Keratinocyte (primary cell): ENCODE data around the gene POLA1. TPM values are rescaled to one million over a fixed set of nuclear protein-coding genes. Genes with fewer than 3 reads are reported as not detected.

Source experiments
- DNase-seq: peaks from one replicate; pipeline ENCODE4 v3.0.0-alpha.2; 2011; ENCODE audit warnings: low read depth, missing footprints, low spot score
- FAIRE-seq: peaks from 2 replicates; lab custom pipeline; 2011; peaks lifted over from hg19 to GRCh38; lab: Jason Lieb, UNC
- H2AFZ ChIP-seq: 2 replicates; pipeline ENCODE4 v1.6.0; 2012; ENCODE audit warnings: low read length, control low read depth, inconsistent platforms; ENCODE audit not compliant: control insufficient read depth
- H3K27ac ChIP-seq: 2 replicates; pipeline ENCODE4 v1.5.1; 2011; ENCODE audit warnings: low read length; ENCODE audit not compliant: control insufficient read depth, insufficient read depth
- H3K27me3 ChIP-seq: 3 replicates; pipeline ENCODE4 v1.6.0; 2011; ENCODE audit warnings: low read length; ENCODE audit not compliant: control insufficient read depth, insufficient read depth; ENCODE audit errors: extremely low read depth
- H3K36me3 ChIP-seq, 2 experiments: 2 replicates in 1 of 2; 3 replicates in 1 of 2; pipeline ENCODE4 v1.5.1; 2011; ENCODE audit warnings: low read length in 2 of 2, mild to moderate bottlenecking in 1 of 2; ENCODE audit not compliant: control insufficient read depth in 2 of 2, insufficient read depth in 2 of 2; ENCODE audit errors: extremely low read depth in 1 of 2
- H3K4me1 ChIP-seq: 3 replicates; pipeline ENCODE4 v1.5.1; 2011; ENCODE audit warnings: low read length; ENCODE audit not compliant: control insufficient read depth, insufficient read depth; ENCODE audit errors: extremely low read depth
- H3K4me2 ChIP-seq: 3 replicates; pipeline ENCODE4 v1.6.0; 2011; ENCODE audit warnings: low read depth, low read length; ENCODE audit not compliant: control insufficient read depth, insufficient read depth; ENCODE audit errors: extremely low read depth
- H3K4me3 ChIP-seq, 3 experiments: fragments of 200-600 bp in 1 of 3; sonication (generic) in 1 of 3; 2 replicates in 2 of 3; 3 replicates in 1 of 3; pipeline ENCODE4 v1.5.1; 2011 to 2016; ENCODE audit warnings: low read length in 3 of 3, mild to moderate bottlenecking in 3 of 3, control low read depth in 2 of 3, inconsistent platforms in 1 of 3, low read depth in 1 of 3, mixed read lengths in 1 of 3, mixed run types in 1 of 3, moderate library complexity in 1 of 3; ENCODE audit not compliant: control insufficient read depth in 2 of 3, insufficient read depth in 2 of 3; ENCODE audit errors: extremely low read depth in 1 of 3
- H3K79me2 ChIP-seq: 2 replicates; pipeline ENCODE4 v1.6.0; 2012; ENCODE audit warnings: low read length; ENCODE audit not compliant: control insufficient read depth, insufficient read depth
- H3K9ac ChIP-seq: 3 replicates; pipeline ENCODE4 v1.6.0; 2011; ENCODE audit warnings: low read length; ENCODE audit not compliant: control insufficient read depth, insufficient read depth; ENCODE audit errors: extremely low read depth
- H3K9me1 ChIP-seq: 3 replicates; pipeline ENCODE4 v1.6.0; 2011; ENCODE audit warnings: low read length; ENCODE audit not compliant: control insufficient read depth, insufficient read depth; ENCODE audit errors: extremely low read depth
- H3K9me3 ChIP-seq: 2 replicates; pipeline ENCODE4 v1.5.1; 2012; ENCODE audit warnings: low read depth, low read length; ENCODE audit not compliant: control insufficient read depth
- H4K20me1 ChIP-seq: 3 replicates; pipeline ENCODE4 v1.6.0; 2011; ENCODE audit warnings: low read length; ENCODE audit not compliant: control insufficient read depth, insufficient read depth; ENCODE audit errors: extremely low read depth
- CTCF ChIP-seq, 3 experiments: IDR thresholded peaks in 1 of 3; conservative IDR thresholded peaks in 1 of 3; optimal IDR thresholded peaks in 1 of 3; 2 replicates in 2 of 3; 3 replicates in 1 of 3; pipeline versions ENCODE3 to v1.5.1; 2011; ENCODE audit warnings: low read length in 3 of 3, mild to moderate bottlenecking in 3 of 3, moderate library complexity in 2 of 3, control low read depth in 1 of 3, inconsistent platforms in 1 of 3; ENCODE audit not compliant: insufficient read depth in 2 of 3; ENCODE audit errors: extremely low read depth in 1 of 3
- EZH2 ChIP-seq: IDR thresholded peaks from one replicate; pipeline ENCODE4 v1.6.1; 2012; ENCODE audit warnings: inconsistent platforms, mild to moderate bottlenecking, low read length, moderate library complexity
- dilution Hi-C: fragments of 300-500 bp; cut with MboI; formaldehyde crosslinking; loops from one replicate; pipeline ENCODE4 v1.7.0; 2020; ENCODE audit warnings: low sequenced_read_pairs; ENCODE audit not compliant: extremely low pct_ligation_motif_present
- polyA plus RNA-seq, 5 experiments: library from polyadenylated mRNA; depleted of rRNA in 3 of 5; stranded (reverse) in 3 of 5; stranded (forward) in 1 of 5; unstranded in 1 of 5; fragments of >200 nt; gene quantifications; 1 replicate in 1 of 5; 2 replicates in 3 of 5; 3 replicates in 1 of 5; pipeline versions ENCODE4 v1.2.1 to v1.2.3, GENCODE V29; 2011 to 2012; ENCODE audit warnings: missing spikeins in 2 of 5, low read depth in 1 of 5, low replicate concordance in 1 of 5

The POLA1 gene
- polyA plus RNA-seq, 1 donor (not counting 4 experiments of a cell fraction or from before 2014, with no cell fraction given) = 3.9 TPM

GRCh38 chrX:24946369-24946768 lies 252.7 kb downstream of the POLA1 start:
- Histone ChIP-seq H3K27me3 (no peaks in the 10 kb centered on the region), H2AFZ (no peak overlapping the region), H3K36me3 (no peaks in the 10 kb centered on the region), H4K20me1 (no peaks in the 10 kb centered on the region), H3K4me2 (no peak overlapping the region), H3K4me3 (no peak overlapping the region), H3K27ac (no peak overlapping the region), H3K4me1 (no peaks in the 10 kb centered on the region), H3K9ac (no peak overlapping the region), H3K9me1 (no peaks in the 10 kb centered on the region), H3K9me3 (no peaks in the 10 kb centered on the region), H3K79me2 (no peaks in the 10 kb centered on the region)
- DNase-seq (no peak), FAIRE-seq (no peak)
- no peak for TF ChIP-seq EZH2
- TF ChIP-seq CTCF (optimal IDR thresholded peaks at IDR 0.05 in 1 of 3, IDR thresholded peaks at IDR 0.05 in 1 of 3, conservative IDR thresholded peaks at IDR 0.05 in 1 of 3; ENCODE audit: extremely low read depth in 1 of 3, insufficient read depth in 2 of 3, low read length in 3 of 3) = no peak
- dilution Hi-C loops = no loop called here

- Histone ChIP-seq H3K4me2 (no peak overlapping the region), H3K27ac (no peak overlapping the region), H3K9me3 (no peaks in the 10 kb centered on the region), H3K27me3 (no peaks in the 10 kb centered on the region), H3K79me2 (no peaks in the 10 kb centered on the region), H4K20me1 (no peaks in the 10 kb centered on the region), H3K9me1 (no peaks in the 10 kb centered on the region), H3K9ac (no peak overlapping the region), H3K4me1 (no peaks in the 10 kb centered on the region), H3K4me3 (no peak overlapping the region), H2AFZ (no peak overlapping the region), H3K36me3 (no peaks in the 10 kb centered on the region)
- DNase-seq = no peak
- dilution Hi-C loops = no loop called here
- TF ChIP-seq CTCF (optimal IDR thresholded peaks at IDR 0.05 in 1 of 3, IDR thresholded peaks at IDR 0.05 in 1 of 3, conservative IDR thresholded peaks at IDR 0.05 in 1 of 3; ENCODE audit: extremely low read depth in 1 of 3, insufficient read depth in 2 of 3, low read length in 3 of 3) (no peak), EZH2 (no peak)
- no peak for FAIRE-seq
Measured at GRCh38 chrX:24954732-24955131, 261.0 kb downstream of the POLA1 start.
